Measurements from ENCODE around the gene VEGFA. TPM values are rescaled to one million over a fixed set of nuclear protein-coding genes. Genes with fewer than 3 reads are reported as not detected.

Gene VEGFA
- total and polyA plus RNA-seq, 2 of the 8 experiments (the other 6 are each of a cell fraction or from before 2014, with no cell fraction given), result 42.2 to 58.5 TPM

GRCh38 chr6:43737272-43738081 lies 32.5 kb upstream of the VEGFA start:
- CTCF ChIA-PET (ENCODE audit: partially characterized antibody), result interaction anchor here (0.6 to 5.1 kb wide), 12 partner anchors 13 to 342 kb away, joined by 3 to 31 read pairs (median 4); partner anchors contain the start of gene VEGFA

More at GRCh38 chr6:43737272-43738081, 32.5 kb upstream of the VEGFA start:
- Histone ChIP-seq H3K9ac (replicated peaks in 1 of 4; ENCODE audit: extremely low read depth in 1 of 4, low read depth in 3 of 4, low read length in 3 of 4) (no peak overlapping the region), H3K4me3 (ENCODE audit: extremely low read depth in 1 of 4, insufficient read depth in 2 of 4, low read depth in 3 of 4, low read length in 4 of 4) (no peak overlapping the region), H4K20me1 (replicated peaks in 1 of 2; ENCODE audit: control insufficient read depth in 1 of 2, insufficient read depth in 2 of 2, low read length in 2 of 2) (peaks cover 0 to 3% of the 10 kb centered on the region in 2 experiments), H3K23me2 (ENCODE audit: low read depth, low read length) (peaks cover 7% of the 10 kb centered on the region; the same call in 1 of the 2 replicates), H2AK5ac (ENCODE audit: low read depth, low read length) (peak overlapping the region; percentile 95; the same call in 1 of the 2 replicates), H2BK15ac (ENCODE audit: low read length) (0 out of 2 replicates have a peak overlapping the region, but pooled peaks have one; percentile 93), H3K27ac (ENCODE audit: low read depth, low read length) (no peak overlapping the region; the same call in 1 of the 2 replicates), H3K79me2 (ENCODE audit: control insufficient read depth in 1 of 2, insufficient read depth in 2 of 2, low read length in 2 of 2) (no peaks in the 10 kb centered on the region), H3K4me1 (replicated peaks in 1 of 4; ENCODE audit: control insufficient read depth in 3 of 4, insufficient read depth in 4 of 4, low read length in 3 of 4) (peaks cover 0 to 19% (median under 1%) of the 10 kb centered on the region in 4 experiments; a peak in 3 of 7 replicates), H3K79me1 (ENCODE audit: low read depth, low read length) (no peaks in the 10 kb centered on the region), H3K9me3 (ENCODE audit: insufficient read depth in 2 of 2, low read depth in 1 of 2, low read length in 1 of 2) (no peaks in the 10 kb centered on the region), H3K4me2 (ENCODE audit: insufficient read depth in 1 of 2, low read depth in 2 of 2, low read length in 2 of 2) (no peak overlapping the region), H4K91ac (replicated peaks; ENCODE audit: insufficient read length, low read length) (peak overlapping the region; percentile 82), H2BK12ac (ENCODE audit: low read depth, low read length) (peak overlapping the region; percentile 88; the same call in 1 of the 2 replicates), H3K27me3 (replicated peaks in 1 of 4; ENCODE audit: control insufficient read depth in 3 of 4, extremely low read depth in 1 of 4, insufficient read depth in 3 of 4, low read length in 3 of 4) (no peaks in the 10 kb centered on the region), H4K5ac (ENCODE audit: insufficient read length, low read depth, low read length) (no peak overlapping the region), H3K4ac (replicated peaks; ENCODE audit: insufficient read length, low read depth, low read length) (no peak overlapping the region), H2BK20ac (ENCODE audit: low read length) (no peak overlapping the region), H4K8ac (ENCODE audit: extremely low read depth, insufficient read depth, low read length) (peak overlapping the region; percentile 73; the same call in 1 of the 2 replicates), H3K14ac (ENCODE audit: insufficient read length) (no peak overlapping the region), H3K36me3 (ENCODE audit: control insufficient read depth in 2 of 4, insufficient read depth in 4 of 4, low read length in 3 of 4) (no peaks in the 10 kb centered on the region), H2BK120ac (replicated peaks; ENCODE audit: low read depth, low read length) (no peak overlapping the region), H3K56ac (replicated peaks; ENCODE audit: insufficient read length, low read depth, low read length) (peak overlapping the region; percentile 99), H3K18ac (ENCODE audit: extremely low read depth, low read length) (peak overlapping the region; percentile 19), H3K23ac (ENCODE audit: insufficient read length) (no peak overlapping the region), H2AFZ (ENCODE audit: low read length) (no peak overlapping the region), H2BK5ac (ENCODE audit: low read depth, low read length) (peak overlapping the region; percentile 20; the same call in 1 of the 2 replicates)
- no peak for TF ChIP-seq KDM5A (IDR thresholded peaks at IDR 0.05; ENCODE audit: low read length)
- TF ChIP-seq E2F6 (IDR thresholded peaks at IDR 0.05), result peak; percentile 46
- no peak for TF ChIP-seq TCF12 (IDR thresholded peaks at IDR 0.05; ENCODE audit: low read depth, low read length)
- TF ChIP-seq RAD21 (IDR thresholded peaks at IDR 0.05 in 1 of 2, conservative IDR thresholded peaks at IDR 0.05 in 1 of 2; ENCODE audit: low read depth in 2 of 2, low read length in 2 of 2), result no peak
- no peak for TF ChIP-seq RXRA (IDR thresholded peaks at IDR 0.05; ENCODE audit: insufficient read depth, low read depth, low read length)
- no peak for TF ChIP-seq CBX8 (IDR thresholded peaks at IDR 0.05; ENCODE audit: borderline replicate concordance, low read depth, low read length)
- FAIRE-seq, result no peak
- WGBS, 2 experiments (ENCODE audit: extremely low coverage in 1 of 2, insufficient coverage in 1 of 2, insufficient read length in 1 of 2, insufficient replicate concordance in 2 of 2, low coverage in 1 of 2, low lambda C conversion rate in 2 of 2, missing lambda C conversion rate in 1 of 2), result 88% methylated on average over 15 of the region's 15 CpGs; no CpG with 5 or more reads in 1 of the 2 experiments
- no peak for DNase-seq (ENCODE audit: low read depth in 1 of 2, low spot score in 2 of 2)
- POLR2A ChIA-PET (ENCODE audit: partially characterized antibody), result interaction anchor here (1.1 kb wide), 2 partner anchors 9 to 62 kb away, joined by 3 read pairs; no protein-coding TSS in a partner anchor
